Breast epithelium (tissue), 4 donors: ENCODE measurements around the gene MTREX. TPM values are rescaled to one million over a fixed set of nuclear protein-coding genes. Genes with fewer than 3 reads are reported as not detected.
A peak's percentile ranks its signal among the peaks of the same experiment; 100 is the strongest.

Source experiments
- DNase-seq, 2 donors: peaks; one replicate each; pipeline ENCODE4 v3.0.0-alpha.2; 2019; ENCODE audit warnings: low spot score in 2 of 2
- H3K27ac ChIP-seq, 2 donors: fragments of 200-600 bp; sonication (generic) in 1 of 2; one replicate each; pipeline ENCODE4 v1.5.1; 2016 to 2019; ENCODE audit warnings: mild to moderate bottlenecking in 1 of 2
- H3K27me3 ChIP-seq, 2 donors: fragments of 200-600 bp; sonication (generic) in 1 of 2; one replicate each; pipeline versions ENCODE4 v1.5.1 to v1.6.0; 2017 to 2019; ENCODE audit warnings: control low read depth in 1 of 2, mild to moderate bottlenecking in 1 of 2
- H3K36me3 ChIP-seq: fragments of 200-600 bp; one replicate; pipeline ENCODE4 v1.5.1; 2019
- H3K4me1 ChIP-seq, 2 donors: fragments of 200-600 bp; sonication (generic); one replicate each; pipeline ENCODE4 v1.5.1; 2016 to 2019; ENCODE audit warnings: control low read depth in 1 of 2
- H3K4me3 ChIP-seq, 3 donors: fragments of 200-600 bp; sonication (generic); 1 replicate in 2 of 3; 2 replicates in 1 of 3; pipeline ENCODE4 v1.5.1; 2016 to 2019; ENCODE audit warnings: mild to moderate bottlenecking in 3 of 3, moderate library complexity in 2 of 3
- H3K9me3 ChIP-seq, 2 donors: fragments of 200-600 bp; sonication (generic) in 1 of 2; one replicate each; pipeline ENCODE4 v1.5.1; 2016 to 2019; ENCODE audit warnings: control low read depth in 1 of 2
- CTCF ChIP-seq, 3 donors: fragments of 450-650 bp; IDR thresholded peaks; one replicate each; pipeline ENCODE4 v1.5.1; 2016 to 2017; ENCODE audit warnings: antibody characterized with exemption in 3 of 3, mild to moderate bottlenecking in 3 of 3, moderate library complexity in 3 of 3
- POLR2A ChIP-seq: fragments of 450-650 bp; IDR thresholded peaks from one replicate; pipeline ENCODE4 v1.6.1; 2016; ENCODE audit warnings: antibody characterized with exemption, mild to moderate bottlenecking, moderate library complexity
- POLR2AphosphoS5 ChIP-seq, 3 donors: sonication (generic); formaldehyde crosslinking; IDR thresholded peaks; one replicate each; pipeline ENCODE4 v1.6.1; 2017; ENCODE audit warnings: antibody characterized with exemption in 3 of 3
- intact Hi-C: fragments of 100-400 bp; cut with DNase I; formaldehyde crosslinking; loops from one replicate; pipeline ENCODE4 v1.15.1; 2023; ENCODE audit warnings: low total_unique reads
- total RNA-seq, 3 donors: library from RNA; depleted of rRNA; stranded (reverse); fragments of >200 nt; gene quantifications; one replicate each; pipeline ENCODE4 v1.1.0, GENCODE V29; 2016

The MTREX gene
- total RNA-seq, 3 donors from 2014 or later, result 95.7 to 107 (median 98.8) TPM

- TF ChIP-seq POLR2A, result no peak
- TF ChIP-seq POLR2AphosphoS5 (IDR thresholded peaks at IDR 0.05), result no peak
- no peak for TF ChIP-seq CTCF (IDR thresholded peaks at IDR 0.05)
- no peaks in the 10 kb centered on the region for H3K4me1 ChIP-seq
- no peak overlapping the region for H3K27ac ChIP-seq
- intact Hi-C loops, result no loop called here
- no peaks in the 10 kb centered on the region for H3K36me3 ChIP-seq
- H3K9me3 ChIP-seq, result no peaks in the 10 kb centered on the region
- DNase-seq, result no peak
- H3K27me3 ChIP-seq, result no peaks in the 10 kb centered on the region
- no peak overlapping the region for H3K4me3 ChIP-seq
Measured at GRCh38 chr5:55413644-55414043, 105.9 kb downstream of the MTREX start.

- no peak for TF ChIP-seq POLR2AphosphoS5 (IDR thresholded peaks at IDR 0.05)
- no peak for DNase-seq
- H3K36me3 ChIP-seq, result no peaks in the 10 kb centered on the region
- no peak overlapping the region for H3K4me3 ChIP-seq
- no peaks in the 10 kb centered on the region for H3K27me3 ChIP-seq
- intact Hi-C loops, result no loop called here
- H3K27ac ChIP-seq, result no peak overlapping the region
- no peaks in the 10 kb centered on the region for H3K4me1 ChIP-seq
- H3K9me3 ChIP-seq, result no peaks in the 10 kb centered on the region
Measured at GRCh38 chr5:55415071-55415470, 107.3 kb downstream of the MTREX start.

- H3K27me3 ChIP-seq, result no peaks in the 10 kb centered on the region
Measured at GRCh38 chr5:55416306-55416705, 108.5 kb downstream of the MTREX start.

GRCh38 chr5:55418994-55419968, 111.5 kb downstream of the MTREX start:
- no peaks in the 10 kb centered on the region for H3K27me3 ChIP-seq

More at GRCh38 chr5:55416306-55416705, 108.5 kb downstream of the MTREX start:
- H3K27ac ChIP-seq, result no peak overlapping the region
- TF ChIP-seq POLR2AphosphoS5 (IDR thresholded peaks at IDR 0.05) (no peak), CTCF (IDR thresholded peaks at IDR 0.05) (no peak), POLR2A (no peak)
- no peak overlapping the region for H3K4me3 ChIP-seq
- H3K36me3 ChIP-seq, result no peaks in the 10 kb centered on the region
- no peaks in the 10 kb centered on the region for H3K4me1 ChIP-seq
- H3K9me3 ChIP-seq, result no peaks in the 10 kb centered on the region
- DNase-seq, result no peak
- intact Hi-C loops, result no loop called here

GRCh38 chr5:55421074-55421529, 113.3 kb downstream of the MTREX start:
- intact Hi-C loops, result no loop called here
- Histone ChIP-seq H3K27ac (peak overlapping the region in 1 of 2 donors; percentile 16), H3K4me3 (no peak overlapping the region), H3K9me3 (no peaks in the 10 kb centered on the region), H3K27me3 (no peaks in the 10 kb centered on the region), H3K4me1 (no peaks in the 10 kb centered on the region), H3K36me3 (peaks cover 6% of the 10 kb centered on the region)
- no peak for TF ChIP-seq CTCF (IDR thresholded peaks at IDR 0.05)
- no peak for TF ChIP-seq POLR2AphosphoS5 (IDR thresholded peaks at IDR 0.05)
- no peak for TF ChIP-seq POLR2A
- DNase-seq, result no peak

More at GRCh38 chr5:55418994-55419968, 111.5 kb downstream of the MTREX start:
- intact Hi-C loops, result no loop called here
- no peak for DNase-seq
- Histone ChIP-seq H3K9me3 (no peaks in the 10 kb centered on the region), H3K27ac (no peak overlapping the region), H3K36me3 (peaks cover 6% of the 10 kb centered on the region), H3K4me1 (no peaks in the 10 kb centered on the region), H3K4me3 (no peak overlapping the region)
- TF ChIP-seq POLR2A, result no peak
- TF ChIP-seq POLR2AphosphoS5 (IDR thresholded peaks at IDR 0.05), result no peak
- no peak for TF ChIP-seq CTCF (IDR thresholded peaks at IDR 0.05)
